HG03095 (cell line): Measurements from ENCODE around the gene RPL26.
"Not testable (repeated sequence)": the region's sequence is repeated elsewhere in the genome, so short reads cannot be mapped to it uniquely, and the experiment has no call there.

Source experiments
- ATAC-seq: cut with Tn5 transposase; IDR thresholded peaks from one replicate; pipeline ENCODE4 v1.9.1; 2021; ENCODE audit warnings: moderate library complexity; ENCODE audit not compliant: unreplicated experiment

Gene RPL26

GRCh38 chr17:8369944-8370343, 13.0 kb downstream of the RPL26 start:
- no peak for ATAC-seq

GRCh38 chr17:8368193-8368592, 14.8 kb downstream of the RPL26 start:
- ATAC-seq: no peak

- ATAC-seq: no peak
These were observed 16.8 kb downstream of the RPL26 start for GRCh38 chr17:8366231-8366630.

GRCh38 chr17:8365143-8365542, 17.9 kb downstream of the RPL26 start:
- no peak for ATAC-seq

GRCh38 chr17:8362651-8363332, 20.2 kb downstream of the RPL26 start:
- ATAC-seq: no peak

GRCh38 chr17:8360751-8361150, 22.2 kb downstream of the RPL26 start:
- no peak for ATAC-seq

GRCh38 chr17:8360260-8360659, 22.7 kb downstream of the RPL26 start:
- no peak for ATAC-seq

GRCh38 chr17:8359769-8360168, 23.2 kb downstream of the RPL26 start:
- no peak for ATAC-seq

GRCh38 chr17:8357910-8358309, 25.1 kb downstream of the RPL26 start:
- ATAC-seq: no peak

GRCh38 chr17:8354236-8354635, 28.8 kb downstream of the RPL26 start:
- ATAC-seq: no peak

GRCh38 chr17:8353736-8354135, 29.3 kb downstream of the RPL26 start:
- no peak for ATAC-seq

- no peak for ATAC-seq
These were observed 32.7 kb downstream of the RPL26 start for GRCh38 chr17:8350339-8350738.

- not testable (repeated sequence) for ATAC-seq
These were observed 36.0 kb downstream of the RPL26 start for GRCh38 chr17:8347001-8347400.

GRCh38 chr17:8345951-8346665, 36.9 kb downstream of the RPL26 start:
- ATAC-seq: no peak

- ATAC-seq: no peak
These were observed 37.8 kb downstream of the RPL26 start for GRCh38 chr17:8345052-8345690.

- no peak for ATAC-seq
These were observed 41.5 kb downstream of the RPL26 start for GRCh38 chr17:8341456-8341855.

- no peak for ATAC-seq
These were observed 43.5 kb downstream of the RPL26 start, which contains the start of gene ODF4 for GRCh38 chr17:8339540-8339939. ODF4 (plus strand) TSS chr17:8339840; CDS start chr17:8340052, 212 bp downstream.

- ATAC-seq: no peak
These were observed 44.2 kb downstream of the RPL26 start for GRCh38 chr17:8338753-8339140.

- ATAC-seq: no peak
These were observed 44.9 kb downstream of the RPL26 start for GRCh38 chr17:8337802-8338752.

- no peak for ATAC-seq
These were observed 49.7 kb downstream of the RPL26 start for GRCh38 chr17:8333281-8333680.

GRCh38 chr17:8332688-8333087, 50.3 kb downstream of the RPL26 start:
- ATAC-seq: no peak
